ENCODE data around the gene PDE9A. TPM values are rescaled to one million over a fixed set of nuclear protein-coding genes. Genes with fewer than 3 reads are reported as not detected.

The PDE9A gene
- total RNA-seq, 1 experiment from 2014 or later = 31.9 TPM

- Histone ChIP-seq H4K5ac (ENCODE audit: insufficient read length, low read depth, low read length) (no peak overlapping the region), H3K27ac (ENCODE audit: insufficient read length, low read depth, low read length) (no peak overlapping the region), H4K91ac (ENCODE audit: insufficient read length, low read depth, low read length) (no peak overlapping the region), H3K56ac (ENCODE audit: insufficient read length, low read depth, low read length) (no peak overlapping the region), H3K18ac (ENCODE audit: insufficient read length, low read depth, low read length) (no peak overlapping the region), H3K79me2 (ENCODE audit: insufficient read depth, low read length) (no peaks in the 10 kb centered on the region), H4K8ac (replicated peaks; ENCODE audit: insufficient read length, low read depth, low read length) (no peak overlapping the region), H2BK120ac (ENCODE audit: low read depth, low read length, poor library complexity, severe bottlenecking) (no peak overlapping the region), H3K4me1 (ENCODE audit: insufficient read depth, low read length) (no peaks in the 10 kb centered on the region), H3K4me2 (ENCODE audit: insufficient read depth, insufficient read length, low read length) (no peak overlapping the region), H2BK5ac (ENCODE audit: insufficient read length, low read length) (no peak overlapping the region), H2BK15ac (ENCODE audit: low read depth, low read length) (no peak overlapping the region), H2AFZ (ENCODE audit: low read length) (no peak overlapping the region), H3K23ac (ENCODE audit: insufficient read length, low read depth, low read length) (no peak overlapping the region), H3T11ph (ENCODE audit: low read length) (no peak overlapping the region), H3K4ac (ENCODE audit: low read depth, low read length) (no peak overlapping the region), H2BK12ac (ENCODE audit: insufficient read length, low read depth, low read length) (no peak overlapping the region), H3K23me2 (ENCODE audit: insufficient read length, low read depth, low read length, poor library complexity, severe bottlenecking) (no peaks in the 10 kb centered on the region), H2BK20ac (ENCODE audit: low read depth, low read length, poor library complexity, severe bottlenecking) (no peak overlapping the region), H3K9me3 (ENCODE audit: control insufficient read depth, low read depth, low read length) (no peaks in the 10 kb centered on the region), H3K27me3 (ENCODE audit: insufficient read depth, low read length) (no peaks in the 10 kb centered on the region), H2AK5ac (ENCODE audit: insufficient read length, low read length) (no peak overlapping the region), H3K14ac (ENCODE audit: insufficient read depth, low read length) (no peak overlapping the region), H4K20me1 (ENCODE audit: control insufficient read depth, insufficient read depth, insufficient read length) (no peaks in the 10 kb centered on the region), H3K79me1 (ENCODE audit: insufficient read depth, low read depth, low read length, poor library complexity, severe bottlenecking) (no peaks in the 10 kb centered on the region), H3K9ac (ENCODE audit: extremely low read depth, insufficient read length, low read length) (no peak overlapping the region)
- TF ChIP-seq, protein P1, sequence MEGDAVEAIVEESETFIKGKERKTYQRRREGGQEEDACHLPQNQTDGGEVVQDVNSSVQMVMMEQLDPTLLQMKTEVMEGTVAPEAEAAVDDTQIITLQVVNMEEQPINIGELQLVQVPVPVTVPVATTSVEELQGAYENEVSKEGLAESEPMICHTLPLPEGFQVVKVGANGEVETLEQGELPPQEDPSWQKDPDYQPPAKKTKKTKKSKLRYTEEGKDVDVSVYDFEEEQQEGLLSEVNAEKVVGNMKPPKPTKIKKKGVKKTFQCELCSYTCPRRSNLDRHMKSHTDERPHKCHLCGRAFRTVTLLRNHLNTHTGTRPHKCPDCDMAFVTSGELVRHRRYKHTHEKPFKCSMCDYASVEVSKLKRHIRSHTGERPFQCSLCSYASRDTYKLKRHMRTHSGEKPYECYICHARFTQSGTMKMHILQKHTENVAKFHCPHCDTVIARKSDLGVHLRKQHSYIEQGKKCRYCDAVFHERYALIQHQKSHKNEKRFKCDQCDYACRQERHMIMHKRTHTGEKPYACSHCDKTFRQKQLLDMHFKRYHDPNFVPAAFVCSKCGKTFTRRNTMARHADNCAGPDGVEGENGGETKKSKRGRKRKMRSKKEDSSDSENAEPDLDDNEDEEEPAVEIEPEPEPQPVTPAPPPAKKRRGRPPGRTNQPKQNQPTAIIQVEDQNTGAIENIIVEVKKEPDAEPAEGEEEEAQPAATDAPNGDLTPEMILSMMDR (conservative IDR thresholded peaks at IDR 0.05) = no peak
- H3K4me3 Mint-ChIP-seq = no peak overlapping the region
- H3K27me3 Mint-ChIP-seq (ENCODE audit: low read depth) = no peaks in the 10 kb centered on the region; the same call in 1 of the 2 replicates
- H3K27ac Mint-ChIP-seq = no peak overlapping the region
- peaks cover 2 to 18% of the 10 kb centered on the region in 2 experiments; a peak in 3 of 4 replicates for H3K4me1 Mint-ChIP-seq
- WGBS (ENCODE audit: extremely low coverage, insufficient read length, low lambda C conversion rate) = no CpG with 5 or more reads among the region's 15 CpGs
- no peaks in the 10 kb centered on the region for H3K9me3 Mint-ChIP-seq
- DNase-seq = no peak
- peaks cover 2 to 45% (median 14%) of the 10 kb centered on the region in 3 experiments; a peak in 6 of 7 replicates for H3K36me3 Mint-ChIP-seq (ENCODE audit: insufficient read depth in 1 of 3, low read depth in 3 of 3)
Observed at GRCh38 chr21:42747746-42748351, 94.4 kb downstream of the PDE9A start.
